Hematopoietic multipotent progenitor cell treated with erythropoietin and hydrocortisone succinate and interleukin-3 and kit ligand, for 8 days (in vitro differentiated cells): ENCODE results near the gene TRIOBP.
A peak's percentile ranks its signal among the peaks of the same experiment; 100 is the strongest.
"Not testable (repeated sequence)": the region's sequence is repeated elsewhere in the genome, so short reads cannot be mapped to it uniquely, and the experiment has no call there.

Experiments used
- DNase-seq: peaks from one replicate; pipeline ENCODE4 v3.0.0-alpha.2; 2015

The TRIOBP gene

GRCh38 chr22:37696657-37697537 is at the start of gene TRIOBP:
Gene TRIOBP (plus strand): TSS chr22:37697048. CDS start chr22:37701366, 4,318 bp downstream.
- DNase-seq, result peak; percentile 94

- DNase-seq, result no peak
Observed at GRCh38 chr22:37647317-37647716, 49.5 kb upstream of the TRIOBP start.

GRCh38 chr22:37647928-37648327 is 48.9 kb upstream of the TRIOBP start:
- DNase-seq, result peak; percentile 98

GRCh38 chr22:37650463-37651136 is 46.2 kb upstream of the TRIOBP start:
- DNase-seq, result no peak

- DNase-seq, result no peak
Observed at GRCh38 chr22:37654563-37655251, 42.1 kb upstream of the TRIOBP start.

- no peak for DNase-seq
Observed at GRCh38 chr22:37655252-37655563, 41.6 kb upstream of the TRIOBP start.

- DNase-seq, result not testable (repeated sequence)
Observed at GRCh38 chr22:37656583-37656982, 40.3 kb upstream of the TRIOBP start.

- DNase-seq, result peak; percentile 79
Observed at GRCh38 chr22:37657590-37658132, 39.2 kb upstream of the TRIOBP start.

- peak; percentile 100 for DNase-seq
Observed at GRCh38 chr22:37658133-37659065, 38.4 kb upstream of the TRIOBP start, which contains the start of gene PDXP. Gene PDXP (plus strand): TSS chr22:37658723. CDS start chr22:37658783, 60 bp downstream.

GRCh38 chr22:37659066-37659896 is 37.6 kb upstream of the TRIOBP start:
- DNase-seq, result peak; percentile 29

- peak; percentile 73 for DNase-seq
Observed at GRCh38 chr22:37659897-37660708, 36.7 kb upstream of the TRIOBP start.

- no peak for DNase-seq
Observed at GRCh38 chr22:37660709-37661045, 36.2 kb upstream of the TRIOBP start.

- peak; percentile 49 for DNase-seq
Observed at GRCh38 chr22:37661160-37661924, 35.5 kb upstream of the TRIOBP start.

- DNase-seq, result no peak
Observed at GRCh38 chr22:37662039-37662438, 34.8 kb upstream of the TRIOBP start.

- DNase-seq, result no peak
Observed at GRCh38 chr22:37663521-37664140, 33.2 kb upstream of the TRIOBP start.

- DNase-seq, result no peak
Observed at GRCh38 chr22:37664249-37665101, 32.4 kb upstream of the TRIOBP start.

- no peak for DNase-seq
Observed at GRCh38 chr22:37665487-37665886, 31.4 kb upstream of the TRIOBP start.

GRCh38 chr22:37669586-37669985 is 27.3 kb upstream of the TRIOBP start:
- no peak for DNase-seq
